Measurements from ENCODE around the gene NACC1.

Gene NACC1

GRCh38 chr19:13118424-13119193, 545 bp downstream of the NACC1 start:
- TF ChIP-seq CTCF (IDR thresholded peaks at IDR 0.05; ENCODE audit: insufficient read depth, missing control alignments) = no peak
- no peak for DNase-seq (ENCODE audit: insufficient read length, low spot score)
- FAIRE-seq = no peak

- no peak for TF ChIP-seq CTCF (IDR thresholded peaks at IDR 0.05; ENCODE audit: insufficient read depth, missing control alignments)
- FAIRE-seq (no peak), DNase-seq (ENCODE audit: insufficient read length, low spot score) (no peak)
Observed at GRCh38 chr19:13119627-13120026, 1.6 kb downstream of the NACC1 start.

- DNase-seq (ENCODE audit: insufficient read length, low spot score) (no peak), FAIRE-seq (no peak)
- TF ChIP-seq CTCF (IDR thresholded peaks at IDR 0.05; ENCODE audit: insufficient read depth, missing control alignments) = no peak
Observed at GRCh38 chr19:13120031-13120430, 2.0 kb downstream of the NACC1 start.

GRCh38 chr19:13120817-13121216, 2.8 kb downstream of the NACC1 start:
- FAIRE-seq (no peak), DNase-seq (ENCODE audit: insufficient read length, low spot score) (no peak)
- no peak for TF ChIP-seq CTCF (IDR thresholded peaks at IDR 0.05; ENCODE audit: insufficient read depth, missing control alignments)

- no peak for DNase-seq (ENCODE audit: insufficient read length, low spot score)
- TF ChIP-seq CTCF (IDR thresholded peaks at IDR 0.05; ENCODE audit: insufficient read depth, missing control alignments) = no peak
- FAIRE-seq = no peak
Observed at GRCh38 chr19:13121551-13122274, 3.6 kb downstream of the NACC1 start.

- TF ChIP-seq CTCF (IDR thresholded peaks at IDR 0.05; ENCODE audit: insufficient read depth, missing control alignments) = no peak
- DNase-seq (ENCODE audit: insufficient read length, low spot score) (no peak), FAIRE-seq (no peak)
Observed at GRCh38 chr19:13122275-13122878, 4.3 kb downstream of the NACC1 start.

Measured in D721Med (cell line).